Neural crest cell (in vitro differentiated cells): ENCODE results near the gene MYPN. TPM values are rescaled to one million over a fixed set of nuclear protein-coding genes. Genes with fewer than 3 reads are reported as not detected.

Experiments
- DNase-seq: peaks from one replicate; pipeline ENCODE4 v3.0.0; 2021; ENCODE audit warnings: low read depth, mixed read lengths, low spot score
- H3K27ac Mint-ChIP-seq: one replicate; pipeline ENCODE4 v1.8.0; 2021; ENCODE audit warnings: mild to moderate bottlenecking, mixed read lengths; ENCODE audit not compliant: unreplicated experiment
- H3K27me3 Mint-ChIP-seq: 2 replicates; pipeline ENCODE4 v1.8.0; 2021; ENCODE audit warnings: low read depth, mild to moderate bottlenecking, mixed read lengths
- H3K36me3 Mint-ChIP-seq: 2 replicates; pipeline ENCODE4 v1.8.0; 2021; ENCODE audit warnings: low read depth, mild to moderate bottlenecking, mixed read lengths
- H3K4me1 Mint-ChIP-seq: 2 replicates; pipeline ENCODE4 v1.8.0; 2021; ENCODE audit warnings: mixed read lengths
- H3K4me3 Mint-ChIP-seq: one replicate; pipeline ENCODE4 v1.8.0; 2021; ENCODE audit warnings: mild to moderate bottlenecking, mixed read lengths
- H3K9me3 Mint-ChIP-seq: 2 replicates; pipeline ENCODE4 v1.8.0; 2021; ENCODE audit warnings: mixed read lengths
- CTCF ChIP-seq: fragments of 200-600 bp; sonication (generic); conservative IDR thresholded peaks from 2 replicates; pipeline ENCODE4 v1.5.0; 2021; ENCODE audit warnings: antibody characterized with exemption, mild to moderate bottlenecking
- total RNA-seq: library from RNA; stranded (reverse); gene quantifications from 2 replicates; pipeline ENCODE4 v1.2.1, GENCODE V29; 2021

Gene MYPN
- total RNA-seq, 1 donor from 2014 or later: not detected

GRCh38 chr10:68107651-68108050 is 1.6 kb upstream of the MYPN start:
- DNase-seq: no peak
- no peaks in the 10 kb centered on the region for H3K9me3 Mint-ChIP-seq
- H3K27me3 Mint-ChIP-seq: no peaks in the 10 kb centered on the region
- no peak for TF ChIP-seq CTCF
- no peaks in the 10 kb centered on the region for H3K36me3 Mint-ChIP-seq
- H3K4me1 Mint-ChIP-seq: peaks cover 4% of the 10 kb centered on the region
- H3K4me3 Mint-ChIP-seq: no peak overlapping the region
- no peak overlapping the region for H3K27ac Mint-ChIP-seq

- Mint-ChIP-seq H3K9me3 (no peaks in the 10 kb centered on the region), H3K36me3 (no peaks in the 10 kb centered on the region), H3K4me1 (peaks cover 4% of the 10 kb centered on the region), H3K27me3 (no peaks in the 10 kb centered on the region), H3K27ac (no peak overlapping the region), H3K4me3 (no peak overlapping the region)
- TF ChIP-seq CTCF: no peak
- DNase-seq: no peak
These were observed 1.2 kb upstream of the MYPN start for GRCh38 chr10:68108051-68108450.

- H3K4me3 Mint-ChIP-seq: no peak overlapping the region
- TF ChIP-seq CTCF: no peak
- no peaks in the 10 kb centered on the region for H3K9me3 Mint-ChIP-seq
- DNase-seq: no peak
- H3K27ac Mint-ChIP-seq: no peak overlapping the region
- H3K4me1 Mint-ChIP-seq: peaks cover 4% of the 10 kb centered on the region
- no peaks in the 10 kb centered on the region for H3K36me3 Mint-ChIP-seq
- H3K27me3 Mint-ChIP-seq: no peaks in the 10 kb centered on the region
These were observed 635 bp upstream of the MYPN start for GRCh38 chr10:68108653-68109052.

GRCh38 chr10:68110027-68110426 is 739 bp downstream of the MYPN start:
- no peaks in the 10 kb centered on the region for H3K36me3 Mint-ChIP-seq
- H3K9me3 Mint-ChIP-seq: no peaks in the 10 kb centered on the region
- H3K4me1 Mint-ChIP-seq: peaks cover 4% of the 10 kb centered on the region
- H3K4me3 Mint-ChIP-seq: no peak overlapping the region
- no peaks in the 10 kb centered on the region for H3K27me3 Mint-ChIP-seq
- H3K27ac Mint-ChIP-seq: no peak overlapping the region
- TF ChIP-seq CTCF: no peak
- no peak for DNase-seq

- Mint-ChIP-seq H3K4me3 (no peak overlapping the region), H3K36me3 (no peaks in the 10 kb centered on the region), H3K4me1 (no peaks in the 10 kb centered on the region), H3K27me3 (no peaks in the 10 kb centered on the region), H3K9me3 (no peaks in the 10 kb centered on the region), H3K27ac (no peak overlapping the region)
- DNase-seq: no peak
- TF ChIP-seq CTCF: no peak
These were observed 2.3 kb downstream of the MYPN start for GRCh38 chr10:68111584-68111983.

GRCh38 chr10:68112837-68113236 is 3.5 kb downstream of the MYPN start:
- DNase-seq: no peak
- no peak overlapping the region for H3K27ac Mint-ChIP-seq
- H3K4me1 Mint-ChIP-seq: no peaks in the 10 kb centered on the region
- H3K36me3 Mint-ChIP-seq: no peaks in the 10 kb centered on the region
- no peak overlapping the region for H3K4me3 Mint-ChIP-seq
- H3K27me3 Mint-ChIP-seq: no peaks in the 10 kb centered on the region
- no peak for TF ChIP-seq CTCF
- H3K9me3 Mint-ChIP-seq: no peaks in the 10 kb centered on the region
